Ovary (tissue), 9 donors: ENCODE measurements around the gene FRMD1. TPM values are rescaled to one million over a fixed set of nuclear protein-coding genes. Genes with fewer than 3 reads are reported as not detected.

Experiments used
- DNase-seq, 5 donors: peaks; one replicate each; pipeline ENCODE4 v3.0.0-alpha.2; 2019 to 2020
- H3K27ac ChIP-seq, 2 donors: fragments of 200-600 bp; one replicate each; pipeline versions ENCODE4 v1.5.1 to v1.8.0; 2019 to 2022
- H3K27me3 ChIP-seq: fragments of 200-600 bp; one replicate; pipeline ENCODE4 v1.8.0; 2022
- H3K36me3 ChIP-seq: fragments of 200-600 bp; sonication (generic); one replicate; pipeline ENCODE4 v1.5.1; 2019
- H3K4me1 ChIP-seq: one replicate; pipeline ENCODE4 v1.8.1; 2013; ENCODE audit warnings: mild to moderate bottlenecking, moderate library complexity; ENCODE audit not compliant: insufficient read depth
- H3K4me3 ChIP-seq: fragments of 200-600 bp; sonication (generic); one replicate; pipeline ENCODE4 v1.5.1; 2017
- H3K9me3 ChIP-seq, 2 donors: fragments of 200-600 bp in 1 of 2; sonication (generic) in 1 of 2; one replicate each; pipeline versions ENCODE4 v1.5.1 to v1.8.1; 2013 to 2019; ENCODE audit warnings: mild to moderate bottlenecking in 1 of 2, moderate library complexity in 1 of 2
- CTCF ChIP-seq, 3 donors: fragments of 450-650 bp in 2 of 3; fragments of 200-600 bp in 1 of 3; IDR thresholded peaks; one replicate each; pipeline versions ENCODE4 v1.5.1 to v1.8.0; 2016 to 2022; ENCODE audit warnings: antibody characterized with exemption in 3 of 3, mild to moderate bottlenecking in 1 of 3
- EP300 ChIP-seq: sonication (generic); formaldehyde crosslinking; IDR thresholded peaks from one replicate; pipeline ENCODE4 v1.6.1; 2017; ENCODE audit warnings: antibody characterized with exemption
- POLR2A ChIP-seq: fragments of 450-650 bp; IDR thresholded peaks from one replicate; pipeline ENCODE4 v1.6.1; 2017; ENCODE audit warnings: antibody characterized with exemption, mild to moderate bottlenecking, moderate library complexity
- WGBS, 3 donors: extraction: QIAGEN DNeasy Blood & Tissue Kit in 1 of 3; methylation state at CpG; one replicate each; pipeline versions ENCODE4 v1.1.5 to v1.1.7; 2013 to 2017; 5-methylcytosine and 5-hydroxymethylcytosine counted together
- intact Hi-C, 4 donors: fragments of 100-400 bp; cut with DNase I; formaldehyde crosslinking; loops; one replicate each; pipeline versions ENCODE4 v1.11.0 to v1.15.1; 2022 to 2023
- polyA plus RNA-seq, 2 donors: library from polyadenylated mRNA; stranded (reverse); fragments of 200-250 nt in 1 of 2; fragments of 350-450 nt in 1 of 2; fragmentation: Illumina TruSeq in 1 of 2; extraction: RNeasy Lipid Tissue Mini Kit (QIAGEN cat#74804) in 1 of 2; gene quantifications; one replicate each; pipeline ENCODE4 v1.2.3, GENCODE V29; 2013 to 2014
- total RNA-seq, 7 donors: library from RNA; depleted of rRNA in 2 of 7; stranded (reverse); fragments of >200 nt in 2 of 7; fragmentation: NEBNext Ultra II Directional in 3 of 7; extraction: Animal tissue kit (Norgen Biotek cat#: 25700) in 3 of 7; gene quantifications; one replicate each; pipeline versions ENCODE4 v1.1.0 to v1.2.4, GENCODE V29; 2016 to 2023
- donor health status: DM: no; HTN: no; CAD: no; lungs with moderate emphysema.
- donor health status: DM: no; HTN: no; CAD: no.
- donor health status: Bipolar disorder and iron deficiency.
- donor health status: DM: yes; HTN: yes; CAD: no.
- donor health status: DM: no; HTN: no; CAD: no.
- donor health status: DM: yes; HTN: yes; CAD: no.

The FRMD1 gene
- total and polyA plus RNA-seq, 9 donors: 0.10 to 0.48 (median 0.31) TPM; not detected in 2

DNA sequence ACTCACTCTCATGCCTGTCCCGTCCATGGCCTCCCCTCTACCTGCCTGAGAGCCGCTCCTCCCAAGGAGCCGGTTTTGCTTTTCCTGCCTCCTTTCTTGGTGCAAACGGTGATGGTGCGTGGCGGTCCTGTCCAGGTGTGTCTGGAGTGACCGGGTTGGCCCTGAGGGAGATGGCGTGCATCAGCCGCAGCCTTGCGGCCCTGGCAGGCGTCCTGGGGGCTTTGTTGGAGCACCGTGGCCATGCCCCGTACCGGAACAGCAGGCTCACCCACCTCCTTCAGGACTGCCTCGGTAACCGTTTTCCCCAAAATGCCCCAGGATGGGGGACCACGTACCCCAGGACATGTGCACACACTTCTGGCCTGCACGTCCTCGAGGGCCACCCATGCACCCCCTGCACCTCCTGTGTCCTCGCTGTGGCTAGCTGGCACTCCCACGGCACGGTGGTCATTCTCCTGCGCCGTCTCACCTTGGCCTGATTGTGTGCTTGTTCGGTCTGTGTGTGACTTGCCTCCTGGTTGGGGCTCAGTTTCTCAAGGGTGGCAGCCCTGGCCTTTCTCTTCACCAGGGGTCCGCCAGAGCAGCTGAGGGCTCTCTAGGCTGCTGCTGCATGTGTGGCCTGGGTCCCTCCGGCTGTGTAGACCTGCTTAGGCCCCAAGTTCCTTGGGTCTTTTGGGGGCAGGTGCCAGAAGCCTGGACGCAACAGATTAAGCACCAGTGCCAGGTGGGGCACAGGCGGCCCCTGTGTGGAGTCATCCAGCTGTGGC, 36.4 kb downstream of the FRMD1 start:
- no peaks in the 10 kb centered on the region for H3K36me3 ChIP-seq
- TF ChIP-seq POLR2A (no peak), EP300 (no peak), CTCF (IDR thresholded peaks at IDR 0.05) (no peak)
- 93 to 99% (median 97%) methylated on average over 28 to 29 of the region's 29 CpGs for WGBS, 3 donors
- DNase-seq: peak in 2 of 5 donors; percentile 17 to 27
- H3K4me3 ChIP-seq: no peak overlapping the region
- no peaks in the 10 kb centered on the region for H3K9me3 ChIP-seq
- peaks cover 7% of the 10 kb centered on the region for H3K4me1 ChIP-seq
- H3K27me3 ChIP-seq: no peaks in the 10 kb centered on the region
- H3K27ac ChIP-seq: no peak overlapping the region
- intact Hi-C loops: no loop called here

DNA sequence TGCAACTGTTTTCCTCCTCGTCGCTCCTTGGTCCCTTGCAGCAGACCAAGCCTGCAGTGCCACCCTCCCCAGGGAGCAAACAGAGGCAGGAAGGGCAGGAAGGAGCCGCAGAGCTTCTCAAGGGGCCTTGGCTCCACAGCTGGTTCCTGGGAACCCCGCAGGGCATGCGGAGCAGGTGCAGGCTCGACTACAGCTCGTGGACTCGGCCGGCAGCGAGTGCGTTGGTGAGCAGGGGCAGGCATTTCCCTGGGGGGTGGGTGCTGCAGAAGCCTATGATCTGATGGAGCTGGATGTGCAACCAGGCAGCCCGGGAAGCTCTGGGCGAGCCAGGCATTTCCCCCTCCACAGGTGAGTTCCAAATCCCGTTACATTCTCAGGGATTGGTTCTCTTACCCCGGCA, 37.1 kb downstream of the FRMD1 start:
- no peaks in the 10 kb centered on the region for H3K36me3 ChIP-seq
- no peak for TF ChIP-seq CTCF (IDR thresholded peaks at IDR 0.05)
- no peak for TF ChIP-seq POLR2A
- TF ChIP-seq EP300: no peak
- DNase-seq: peak in 1 of 5 donors; percentile 14
- intact Hi-C loops: no loop called here
- peaks cover 7% of the 10 kb centered on the region for H3K4me1 ChIP-seq
- H3K4me3 ChIP-seq: no peak overlapping the region
- no peaks in the 10 kb centered on the region for H3K27me3 ChIP-seq
- no peaks in the 10 kb centered on the region for H3K9me3 ChIP-seq
- 89 to 94% (median 93%) methylated on average over 15 of the region's 15 CpGs for WGBS, 3 donors
- H3K27ac ChIP-seq: no peak overlapping the region

DNA sequence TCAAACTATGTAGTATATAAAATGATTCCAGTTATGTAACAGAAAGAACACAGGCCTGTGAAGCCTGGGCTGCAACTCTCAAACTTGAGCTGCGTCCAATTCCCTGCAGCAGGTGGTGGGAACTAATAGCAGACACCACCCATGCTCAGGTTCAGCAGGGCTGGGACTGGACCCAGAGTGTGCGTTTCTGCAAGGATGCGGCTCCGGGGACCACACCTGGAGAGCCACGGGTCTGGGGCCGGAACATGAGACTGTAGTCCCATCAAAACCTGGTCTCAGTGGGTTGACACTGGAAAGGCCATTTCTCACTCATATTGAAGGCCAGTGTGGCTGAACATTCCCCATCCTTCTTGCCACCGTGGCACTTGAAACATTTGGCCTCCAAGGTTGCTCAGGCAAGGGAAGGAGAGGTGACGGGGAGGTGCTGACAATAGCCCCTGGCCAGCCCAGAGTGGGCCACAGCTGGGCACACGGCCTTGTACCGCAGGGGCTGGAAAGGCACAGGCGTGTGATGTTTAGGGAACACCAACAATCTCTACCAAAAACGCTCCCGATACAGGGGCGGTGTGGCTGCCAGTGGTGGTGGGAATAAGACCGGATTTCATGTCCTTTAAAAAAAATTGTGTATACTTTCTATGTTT, 38.0 kb downstream of the FRMD1 start:
- TF ChIP-seq EP300 (no peak), POLR2A (no peak), CTCF (IDR thresholded peaks at IDR 0.05) (no peak)

DNA sequence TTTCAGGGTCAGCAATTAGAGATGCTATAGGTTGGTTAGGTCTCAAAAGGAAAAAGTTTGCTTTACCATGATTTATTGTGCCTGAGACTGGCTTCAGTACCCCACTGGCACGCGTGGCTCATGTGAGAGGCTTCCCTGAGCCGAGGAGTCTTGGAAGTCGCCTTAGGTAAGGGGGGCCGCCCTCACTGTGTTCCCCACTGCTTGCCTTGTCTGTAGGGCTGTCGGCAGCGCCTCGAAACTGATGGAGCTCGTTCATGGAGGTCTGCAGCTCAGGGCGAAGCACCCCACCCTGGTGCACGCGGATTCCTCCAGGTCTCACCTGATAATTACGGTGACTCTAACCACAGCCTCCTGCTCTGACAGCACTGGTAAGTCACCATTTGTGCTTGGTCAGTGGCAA, 39.2 kb downstream of the FRMD1 start:
- Histone ChIP-seq H3K27ac (no peak overlapping the region), H3K4me3 (no peak overlapping the region), H3K36me3 (no peaks in the 10 kb centered on the region), H3K27me3 (no peaks in the 10 kb centered on the region), H3K9me3 (no peaks in the 10 kb centered on the region), H3K4me1 (no peaks in the 10 kb centered on the region)
- WGBS, 3 donors: 83 to 86% (median 84%) methylated on average over 13 of the region's 13 CpGs
- DNase-seq: peak in 2 of 5 donors; percentile 22 to 36
- no peak for TF ChIP-seq POLR2A
- no peak for TF ChIP-seq EP300
- no peak for TF ChIP-seq CTCF (IDR thresholded peaks at IDR 0.05)
- intact Hi-C loops: no loop called here

More for the DNA sequence above, 38.0 kb downstream of the FRMD1 start:
- Histone ChIP-seq H3K27me3 (no peaks in the 10 kb centered on the region), H3K36me3 (no peaks in the 10 kb centered on the region), H3K9me3 (no peaks in the 10 kb centered on the region), H3K4me3 (no peak overlapping the region), H3K4me1 (peaks cover 3% of the 10 kb centered on the region), H3K27ac (no peak overlapping the region)
- peak in 1 of 5 donors; percentile 7 for DNase-seq
- WGBS, 3 donors: 90 to 93% (median 92%) methylated on average over 15 of the region's 15 CpGs
- intact Hi-C loops: no loop called here
